NK-92 treated with Interleukin-12 subunit alpha and Interleukin-12 subunit beta, amount 100 ng/mL, for 24 hours (cell line): ENCODE data around the gene TMEM196.
"Not testable (repeated sequence)": the region's sequence is repeated elsewhere in the genome, so short reads cannot be mapped to it uniquely, and the experiment has no call there.

Experiments used
- DNase-seq: peaks from one replicate; lab custom pipeline; 2025; lab: John Stamatoyannopoulos, UW

The TMEM196 gene

GRCh38 chr7:19707240-19707639 is 66.2 kb downstream of the TMEM196 start:
- no peak for DNase-seq

DNA sequence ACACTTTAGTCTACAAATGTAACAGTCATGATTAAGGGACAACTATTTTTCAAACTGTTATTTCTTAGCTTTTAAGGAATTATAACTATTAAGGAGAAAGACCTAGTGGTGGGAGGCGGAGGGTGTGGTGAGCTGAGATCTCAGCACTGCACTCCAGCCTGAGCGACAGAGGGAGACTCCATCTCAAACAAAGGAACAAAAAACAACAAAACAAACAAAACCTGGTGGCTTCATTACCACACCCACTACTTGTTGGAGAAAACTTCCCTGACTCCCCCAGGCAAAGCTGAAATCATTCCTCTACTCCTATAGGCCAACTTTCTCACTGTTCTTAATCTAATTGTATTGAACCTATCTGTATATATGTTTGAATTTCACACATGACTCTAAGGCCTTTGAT is 67.8 kb downstream of the TMEM196 start:
- no peak for DNase-seq

- no peak for DNase-seq
These were observed 71.9 kb downstream of the TMEM196 start for GRCh38 chr7:19701471-19701870.

DNA sequence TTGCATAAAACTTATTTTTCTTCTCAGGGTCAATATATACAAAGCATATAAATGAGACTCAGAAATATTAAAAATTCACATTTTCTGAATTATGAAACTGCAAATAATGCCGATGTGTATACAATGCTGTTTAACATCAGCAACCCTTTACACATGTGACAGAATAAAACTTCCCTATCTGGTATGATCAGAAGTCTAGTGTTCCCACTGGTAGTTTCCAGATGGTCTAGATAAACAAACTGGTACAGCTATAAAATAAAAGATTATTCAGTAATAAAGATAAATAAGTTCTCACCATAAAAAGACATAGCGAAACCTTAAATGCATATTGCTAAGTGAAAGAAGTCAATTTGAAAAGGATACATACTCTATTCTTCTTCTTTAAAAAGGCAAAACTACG is 72.5 kb downstream of the TMEM196 start:
- DNase-seq = no peak

DNA sequence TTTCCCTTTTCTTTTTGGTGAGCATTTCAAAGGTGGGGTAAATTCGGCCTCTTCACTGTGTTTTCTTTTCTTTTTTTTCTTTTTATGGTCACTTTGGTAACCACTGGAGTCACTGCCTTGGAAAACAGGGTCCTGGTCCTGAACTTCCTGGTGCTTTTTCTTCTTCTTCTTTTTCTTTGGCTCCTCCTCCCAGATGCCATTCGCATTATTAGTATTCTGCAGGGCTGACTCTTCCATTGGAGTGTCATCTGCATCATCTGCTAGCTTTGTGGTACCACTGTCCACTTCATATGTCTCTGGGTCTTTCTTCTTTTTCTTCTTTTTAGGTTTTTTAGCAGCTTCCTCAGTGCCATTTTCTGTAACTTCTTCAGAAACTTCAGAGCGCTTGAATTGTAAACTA is 75.1 kb downstream of the TMEM196 start:
- no peak for DNase-seq

- no peak for DNase-seq
These were observed 76.5 kb downstream of the TMEM196 start for GRCh38 chr7:19696926-19697325.

DNA sequence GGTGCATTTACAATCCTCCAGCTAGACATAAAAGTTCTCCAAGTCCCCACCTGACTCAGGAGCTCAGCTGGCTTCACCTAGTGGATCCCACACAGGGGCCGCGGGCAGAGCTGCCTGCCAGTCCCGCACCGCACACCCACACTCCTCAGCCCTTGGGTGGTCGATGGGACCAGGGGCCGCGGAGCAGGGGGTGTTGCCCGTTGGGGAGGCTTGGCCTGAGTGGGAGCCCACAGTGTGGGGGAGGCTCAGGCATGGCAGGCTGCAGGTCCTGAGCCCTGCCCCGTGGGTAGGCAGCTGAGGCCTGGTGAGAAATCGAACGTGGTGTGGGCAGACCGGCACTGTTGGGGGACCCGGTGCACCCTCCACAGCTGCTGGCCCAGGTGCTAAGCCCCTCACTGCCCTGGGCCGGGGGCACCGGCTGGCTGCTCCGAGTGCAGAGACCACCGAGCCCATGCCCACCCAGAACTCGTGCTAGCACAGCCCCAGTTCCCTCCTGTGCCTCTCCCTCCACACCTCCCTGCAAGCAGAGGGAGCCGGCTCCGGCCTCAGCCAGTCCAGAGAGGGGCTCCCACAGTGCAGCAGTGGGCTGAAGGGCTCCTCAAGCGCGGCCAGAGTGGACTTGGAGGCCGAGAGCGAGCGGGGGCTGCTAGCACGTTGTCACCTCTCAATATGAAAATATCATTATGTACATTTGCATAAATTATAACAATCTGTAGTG is 81.1 kb downstream of the TMEM196 start:
- no peak for DNase-seq

DNA sequence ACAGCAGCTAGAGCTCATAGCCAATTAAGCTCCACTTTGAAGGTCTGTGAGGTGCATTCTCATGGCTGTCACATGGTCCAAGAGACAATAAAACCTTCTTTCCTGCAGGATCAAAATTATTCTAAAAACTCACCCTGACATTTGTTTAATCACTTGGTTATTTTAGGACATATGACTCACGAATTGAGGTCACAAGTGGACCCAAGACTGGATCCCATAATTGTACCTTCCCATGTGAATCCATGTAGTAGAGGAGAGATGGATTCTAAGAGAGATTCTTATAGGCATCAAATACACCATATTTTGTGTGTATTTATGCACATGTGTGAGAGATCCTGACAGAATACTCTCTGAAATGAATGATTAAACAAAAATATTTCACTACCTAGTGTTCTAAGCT is 82.7 kb downstream of the TMEM196 start:
- no peak for DNase-seq

DNA sequence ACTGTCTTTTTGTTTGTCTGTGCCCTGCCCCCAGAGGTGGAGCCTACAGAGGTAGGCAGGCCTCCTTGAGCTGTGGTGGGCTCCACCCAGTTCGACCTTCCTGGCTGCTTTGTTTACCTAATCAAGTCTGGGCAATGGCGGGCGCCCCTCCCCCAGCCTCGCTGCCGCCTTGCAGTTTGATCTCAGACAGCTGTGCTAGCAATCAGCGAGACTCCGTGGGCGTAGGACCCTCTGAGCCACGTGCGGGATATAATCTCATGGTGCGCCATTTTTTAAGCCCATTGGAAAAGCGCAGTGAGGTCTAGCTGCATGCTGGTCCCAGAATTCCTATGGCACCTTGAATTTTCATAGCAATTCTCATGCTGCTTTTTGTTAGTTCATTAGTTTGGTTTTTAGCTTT is 84.3 kb downstream of the TMEM196 start:
- not testable (repeated sequence) for DNase-seq

GRCh38 chr7:19681596-19681995 is 91.8 kb downstream of the TMEM196 start:
- DNase-seq = no peak

DNA sequence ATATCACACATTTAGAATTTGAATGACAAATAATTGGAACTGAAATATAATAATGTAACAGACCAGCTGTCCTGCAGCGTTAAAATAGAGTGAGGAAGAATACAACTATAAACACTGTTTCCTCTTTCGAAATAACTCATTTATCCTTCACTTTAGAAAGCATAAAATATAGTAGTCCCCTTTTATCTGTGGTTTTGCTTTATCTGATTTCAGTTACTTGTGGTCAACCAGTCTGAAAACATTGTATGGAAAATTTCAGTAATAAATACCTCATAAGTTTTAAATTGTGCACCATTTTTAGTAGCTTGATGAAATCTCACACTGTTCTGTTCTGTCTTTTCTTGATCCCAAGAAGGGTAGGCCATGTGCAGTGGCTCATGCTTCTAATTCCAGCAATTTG is 96.2 kb downstream of the TMEM196 start:
- DNase-seq = no peak

- no peak for DNase-seq
These were observed 97.6 kb downstream of the TMEM196 start for GRCh38 chr7:19675816-19676215.

GRCh38 chr7:19674266-19674960 is 99.0 kb downstream of the TMEM196 start:
- no peak for DNase-seq

DNA sequence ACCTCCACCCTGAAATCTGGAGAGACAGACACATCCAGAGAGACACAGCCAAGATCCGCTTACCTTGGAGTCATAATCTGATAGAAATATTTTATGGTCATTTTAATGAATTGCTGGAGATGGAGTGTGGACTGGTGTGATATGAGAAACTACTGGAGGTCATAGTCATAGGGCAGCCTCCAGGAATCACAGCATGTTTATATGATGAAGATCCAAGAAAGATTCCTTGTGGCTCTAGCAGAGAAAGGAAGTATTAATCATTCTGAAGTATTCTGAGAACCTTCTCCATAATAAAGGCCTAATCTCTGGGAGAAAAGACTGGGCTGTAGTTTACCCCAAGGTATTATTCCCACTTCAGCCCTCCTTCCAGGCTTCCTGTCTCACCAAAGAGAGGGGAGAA is 102.6 kb downstream of the TMEM196 start:
- no peak for DNase-seq
